ENCODE measurements around the gene COL6A1.

The COL6A1 gene

GRCh38 chr21:45942755-45943629 is 38.6 kb upstream of the COL6A1 start:
- TF ChIP-seq ZFX (IDR thresholded peaks at IDR 0.05; ENCODE audit: borderline replicate concordance) (no peak), CTCF (IDR thresholded peaks at IDR 0.05) (no peak)
- no peak overlapping the region for H3K27ac ChIP-seq

- H3K27ac ChIP-seq: no peak overlapping the region
- no peak for TF ChIP-seq CTCF (IDR thresholded peaks at IDR 0.05)
- no peak for TF ChIP-seq ZFX (IDR thresholded peaks at IDR 0.05; ENCODE audit: borderline replicate concordance)
Observed at GRCh38 chr21:45943630-45944540, 37.7 kb upstream of the COL6A1 start.

GRCh38 chr21:45944601-45945000 is 37.0 kb upstream of the COL6A1 start:
- TF ChIP-seq ZFX (IDR thresholded peaks at IDR 0.05; ENCODE audit: borderline replicate concordance) (no peak), CTCF (IDR thresholded peaks at IDR 0.05) (no peak)

GRCh38 chr21:45945066-45945867 is 36.3 kb upstream of the COL6A1 start:
- no peak overlapping the region for H3K27ac ChIP-seq
- TF ChIP-seq CTCF (IDR thresholded peaks at IDR 0.05) (no peak), ZFX (IDR thresholded peaks at IDR 0.05; ENCODE audit: borderline replicate concordance) (no peak)

More at GRCh38 chr21:45944601-45945000, 37.0 kb upstream of the COL6A1 start:
- H3K27ac ChIP-seq: no peak overlapping the region

- H3K27ac ChIP-seq: no peak overlapping the region
- TF ChIP-seq ZFX (IDR thresholded peaks at IDR 0.05; ENCODE audit: borderline replicate concordance) (no peak), CTCF (IDR thresholded peaks at IDR 0.05) (no peak)
Observed at GRCh38 chr21:45945868-45946210, 35.7 kb upstream of the COL6A1 start.

GRCh38 chr21:45947296-45947695 is 34.3 kb upstream of the COL6A1 start:
- H3K27ac ChIP-seq: no peak overlapping the region
- TF ChIP-seq CTCF (IDR thresholded peaks at IDR 0.05) (no peak), ZFX (IDR thresholded peaks at IDR 0.05; ENCODE audit: borderline replicate concordance) (no peak)

Measured in 22Rv1 (cell line).